Transverse colon (tissue), 3 donors: Measurements from ENCODE around the gene TNFAIP8L3.

Experiments
- CTCF ChIP-seq, 5 experiments: fragments of 200-600 bp in 3 of 5; fragments of 450-650 bp in 2 of 5; sonication (generic) in 3 of 5; IDR thresholded peaks; 1 replicate in 2 of 5; 2 replicates in 3 of 5; pipeline ENCODE4 v1.5.1; 2016 to 2017; ENCODE audit warnings: antibody characterized with exemption in 5 of 5, inconsistent platforms in 3 of 5, mild to moderate bottlenecking in 2 of 5, moderate library complexity in 1 of 5
- EP300 ChIP-seq: sonication (generic); formaldehyde crosslinking; IDR thresholded peaks from one replicate; pipeline ENCODE4 v1.6.1; 2017; ENCODE audit warnings: antibody characterized with exemption, low read depth

- no peak for TF ChIP-seq CTCF (IDR thresholded peaks at IDR 0.05)
- no peak for TF ChIP-seq EP300
These were observed 22.6 kb upstream of the TNFAIP8L3 start for GRCh38 chr15:51117270-51117669.
